ENCODE results near the gene SLC22A17. TPM values are rescaled to one million over a fixed set of nuclear protein-coding genes. Genes with fewer than 3 reads are reported as not detected.
"Not testable (repeated sequence)": the region's sequence is repeated elsewhere in the genome, so short reads cannot be mapped to it uniquely, and the experiment has no call there.

SLC22A17 gene
- total RNA-seq, 1 donor from 2014 or later: 52.5 TPM

- peaks cover 11% of the 10 kb centered on the region for H3K27me3 Mint-ChIP-seq
Measured at GRCh38 chr14:23387916-23388882, 35.5 kb upstream of the SLC22A17 start.

GRCh38 chr14:23386999-23387398 lies 34.3 kb upstream of the SLC22A17 start:
- no peak for DNase-seq (ENCODE audit: extremely low spot score, unreplicated experiment)
- H3K27ac Mint-ChIP-seq: no peak overlapping the region
- H3K4me1 Mint-ChIP-seq (ENCODE audit: unreplicated experiment): peaks cover 7% of the 10 kb centered on the region
- H3K27me3 Mint-ChIP-seq: peaks cover 12% of the 10 kb centered on the region
- H3K36me3 Mint-ChIP-seq: no peaks in the 10 kb centered on the region
- no peaks in the 10 kb centered on the region for H3K9me3 Mint-ChIP-seq
- no peak for TF ChIP-seq CTCF (conservative IDR thresholded peaks at IDR 0.05)
- H3K4me3 Mint-ChIP-seq: no peak overlapping the region

More at GRCh38 chr14:23387916-23388882, 35.5 kb upstream of the SLC22A17 start:
- H3K9me3 Mint-ChIP-seq: no peaks in the 10 kb centered on the region
- no peaks in the 10 kb centered on the region for H3K36me3 Mint-ChIP-seq
- DNase-seq (ENCODE audit: extremely low spot score, unreplicated experiment): no peak
- H3K4me3 Mint-ChIP-seq: no peak overlapping the region
- H3K27ac Mint-ChIP-seq: no peak overlapping the region
- TF ChIP-seq CTCF (conservative IDR thresholded peaks at IDR 0.05): no peak
- H3K4me1 Mint-ChIP-seq (ENCODE audit: unreplicated experiment): peaks cover 7% of the 10 kb centered on the region

- H3K27ac Mint-ChIP-seq; H3K36me3 Mint-ChIP-seq; DNase-seq (ENCODE audit: extremely low spot score, unreplicated experiment); H3K9me3 Mint-ChIP-seq; H3K4me1 Mint-ChIP-seq (ENCODE audit: unreplicated experiment); H3K4me3 Mint-ChIP-seq: not testable (repeated sequence)
- H3K27me3 Mint-ChIP-seq: peaks cover 15% of the 10 kb centered on the region
Measured at GRCh38 chr14:23386266-23386657, 33.6 kb upstream of the SLC22A17 start.

GRCh38 chr14:23385642-23386265 lies 33.1 kb upstream of the SLC22A17 start:
- Mint-ChIP-seq H3K9me3 (no peaks in the 10 kb centered on the region), H3K4me3 (no peak overlapping the region), H3K36me3 (no peaks in the 10 kb centered on the region), H3K4me1 (ENCODE audit: unreplicated experiment) (peaks cover 7% of the 10 kb centered on the region), H3K27ac (no peak overlapping the region), H3K27me3 (peaks cover 18% of the 10 kb centered on the region)
- no peak for TF ChIP-seq CTCF (conservative IDR thresholded peaks at IDR 0.05)
- no peak for DNase-seq (ENCODE audit: extremely low spot score, unreplicated experiment)

GRCh38 chr14:23385244-23385641 lies 32.6 kb upstream of the SLC22A17 start:
- TF ChIP-seq CTCF (conservative IDR thresholded peaks at IDR 0.05): no peak
- Mint-ChIP-seq H3K4me3 (no peak overlapping the region), H3K36me3 (no peaks in the 10 kb centered on the region), H3K27me3 (peaks cover 19% of the 10 kb centered on the region), H3K27ac (no peak overlapping the region), H3K4me1 (ENCODE audit: unreplicated experiment) (peaks cover 7% of the 10 kb centered on the region), H3K9me3 (no peaks in the 10 kb centered on the region)
- DNase-seq (ENCODE audit: extremely low spot score, unreplicated experiment): no peak
